SK-N-MC (cell line): ENCODE data around the gene LRP5.

ENCODE experiments used
- DNase-seq: peaks from one replicate; pipeline ENCODE4 v3.0.0-alpha.2; 2011; ENCODE audit warnings: low read depth, low spot score
- H3K27ac ChIP-seq: fragments of 200-600 bp; sonication (generic); 2 replicates; pipeline ENCODE4 v1.5.1; 2016; ENCODE audit warnings: mixed run types
- H3K36me3 ChIP-seq: fragments of 200-600 bp; sonication (generic); 2 replicates; pipeline ENCODE4 v1.6.1; 2017; ENCODE audit warnings: antibody characterized with exemption, low read length, mixed read lengths; ENCODE audit not compliant: insufficient read depth
- H3K4me3 ChIP-seq: fragments of 200-600 bp; sonication (generic); 2 replicates; pipeline ENCODE4 v1.5.1; 2016
- H3K9ac ChIP-seq: fragments of 200-600 bp; sonication (generic); 2 replicates; pipeline ENCODE4 v1.8.0; 2017; ENCODE audit warnings: mixed run types, mixed read lengths; ENCODE audit not compliant: insufficient read length
- H3K9me3 ChIP-seq: fragments of 200-600 bp; sonication (generic); 2 replicates; pipeline ENCODE4 v1.6.1; 2017; ENCODE audit warnings: low read depth, mild to moderate bottlenecking, antibody characterized with exemption, low read length, moderate library complexity, mixed read lengths
- EZH2 ChIP-seq: fragments of 200-600 bp; sonication (generic); IDR thresholded peaks from one replicate; pipeline ENCODE4 v1.6.1; 2017; ENCODE audit warnings: antibody characterized with exemption
- FOXP2 ChIP-seq: optimal IDR thresholded peaks from 2 replicates; pipeline ENCODE3; 2011; ENCODE audit warnings: mild to moderate bottlenecking, moderate library complexity; ENCODE audit not compliant: insufficient read depth; ENCODE audit errors: extremely low read length, control extremely low read depth
- POLR2AphosphoS5 ChIP-seq: IDR thresholded peaks from 2 replicates; pipeline ENCODE4 v1.6.1; 2012; ENCODE audit warnings: mild to moderate bottlenecking, low read depth, low read length, borderline replicate concordance

Gene LRP5

GRCh38 chr11:68479390-68479789 lies 167.0 kb downstream of the LRP5 start:
- no peak overlapping the region for H3K9ac ChIP-seq
- peaks cover 55% of the 10 kb centered on the region for H3K36me3 ChIP-seq
- no peak overlapping the region for H3K27ac ChIP-seq
- no peak for TF ChIP-seq EZH2
- TF ChIP-seq POLR2AphosphoS5: no peak
- no peak for TF ChIP-seq FOXP2
- H3K9me3 ChIP-seq: peaks cover 13% of the 10 kb centered on the region
- no peak for DNase-seq
- no peak overlapping the region for H3K4me3 ChIP-seq

- TF ChIP-seq POLR2AphosphoS5 (no peak), EZH2 (no peak), FOXP2 (no peak)
- H3K27ac ChIP-seq: no peak overlapping the region
- H3K9ac ChIP-seq: no peak overlapping the region
- no peak overlapping the region for H3K4me3 ChIP-seq
- DNase-seq: no peak
- peaks cover 54% of the 10 kb centered on the region for H3K36me3 ChIP-seq
- peaks cover 13% of the 10 kb centered on the region for H3K9me3 ChIP-seq
Observed at GRCh38 chr11:68480193-68480592, 167.8 kb downstream of the LRP5 start.

- H3K36me3 ChIP-seq: peaks cover 54% of the 10 kb centered on the region
- no peak for DNase-seq
- H3K9me3 ChIP-seq: peaks cover 13% of the 10 kb centered on the region
- no peak overlapping the region for H3K9ac ChIP-seq
- TF ChIP-seq FOXP2: no peak
- no peak for TF ChIP-seq EZH2
- TF ChIP-seq POLR2AphosphoS5: no peak
- no peak overlapping the region for H3K27ac ChIP-seq
- no peak overlapping the region for H3K4me3 ChIP-seq
Observed at GRCh38 chr11:68480852-68481510, 168.6 kb downstream of the LRP5 start.

- Histone ChIP-seq H3K9ac (no peak overlapping the region), H3K36me3 (peaks cover 52% of the 10 kb centered on the region), H3K4me3 (no peak overlapping the region), H3K9me3 (peaks cover 13% of the 10 kb centered on the region), H3K27ac (no peak overlapping the region)
- TF ChIP-seq EZH2: no peak
- TF ChIP-seq POLR2AphosphoS5: no peak
- no peak for TF ChIP-seq FOXP2
- no peak for DNase-seq
Observed at GRCh38 chr11:68481579-68482240, 169.3 kb downstream of the LRP5 start.

- TF ChIP-seq POLR2AphosphoS5 (no peak), EZH2 (no peak), FOXP2 (no peak)
Observed at GRCh38 chr11:68488623-68489022, 176.2 kb downstream of the LRP5 start.

GRCh38 chr11:68495220-68495729 lies 182.9 kb downstream of the LRP5 start:
- DNase-seq: no peak
- H3K36me3 ChIP-seq: peaks cover 4% of the 10 kb centered on the region; the same call in 1 of the 2 replicates
- no peaks in the 10 kb centered on the region for H3K9me3 ChIP-seq
- no peak overlapping the region for H3K4me3 ChIP-seq
- no peak overlapping the region for H3K27ac ChIP-seq
- H3K9ac ChIP-seq: no peak overlapping the region
- TF ChIP-seq POLR2AphosphoS5 (no peak), FOXP2 (no peak), EZH2 (no peak)

More at GRCh38 chr11:68488623-68489022, 176.2 kb downstream of the LRP5 start:
- no peak overlapping the region for H3K4me3 ChIP-seq
- H3K9me3 ChIP-seq: no peaks in the 10 kb centered on the region
- peaks cover 22% of the 10 kb centered on the region; the same call in 1 of the 2 replicates for H3K36me3 ChIP-seq
- H3K27ac ChIP-seq: no peak overlapping the region
- no peak overlapping the region for H3K9ac ChIP-seq
- DNase-seq: no peak

- H3K4me3 ChIP-seq: no peak overlapping the region
- H3K36me3 ChIP-seq: peaks cover 4% of the 10 kb centered on the region; the same call in 1 of the 2 replicates
- no peak for DNase-seq
- H3K27ac ChIP-seq: no peak overlapping the region
- no peak for TF ChIP-seq POLR2AphosphoS5
- TF ChIP-seq FOXP2: no peak
- no peak for TF ChIP-seq EZH2
- no peaks in the 10 kb centered on the region for H3K9me3 ChIP-seq
- no peak overlapping the region for H3K9ac ChIP-seq
Observed at GRCh38 chr11:68495872-68496271, 183.5 kb downstream of the LRP5 start.

- Histone ChIP-seq H3K9ac (no peak overlapping the region), H3K27ac (no peak overlapping the region), H3K4me3 (no peak overlapping the region), H3K9me3 (no peaks in the 10 kb centered on the region), H3K36me3 (no peaks in the 10 kb centered on the region; the same call in 1 of the 2 replicates)
- no peak for DNase-seq
- TF ChIP-seq EZH2 (no peak), POLR2AphosphoS5 (no peak), FOXP2 (no peak)
Observed at GRCh38 chr11:68497761-68498160, 185.4 kb downstream of the LRP5 start.
